IPS-18c (cell line): ENCODE data around the gene RNF126.
"Not testable (repeated sequence)": the region's sequence is repeated elsewhere in the genome, so short reads cannot be mapped to it uniquely, and the experiment has no call there.

Source experiments
- H3K4me3 ChIP-seq: 2 replicates; pipeline ENCODE4 v1.7.0; 2013; ENCODE audit warnings: low read depth, mild to moderate bottlenecking, low read length, moderate library complexity; ENCODE audit not compliant: insufficient read depth
- H3K9me3 ChIP-seq: one replicate; pipeline ENCODE4 v1.6.1; 2013; ENCODE audit warnings: mild to moderate bottlenecking, low read length, moderate library complexity; ENCODE audit not compliant: control insufficient read depth, insufficient read depth

Gene RNF126

GRCh38 chr19:674282-675151, 11.5 kb upstream of the RNF126 start:
- H3K9me3 ChIP-seq, result no peaks in the 10 kb centered on the region
- no peak overlapping the region for H3K4me3 ChIP-seq

- Histone ChIP-seq H3K9me3 (no peaks in the 10 kb centered on the region), H3K4me3 (no peak overlapping the region)
These were observed 7.6 kb upstream of the RNF126 start for GRCh38 chr19:670609-671075.

GRCh38 chr19:668675-669434, 5.8 kb upstream of the RNF126 start:
- H3K9me3 ChIP-seq, H3K4me3 ChIP-seq: not testable (repeated sequence)

GRCh38 chr19:666985-667573, 4.1 kb upstream of the RNF126 start:
- H3K4me3 ChIP-seq, H3K9me3 ChIP-seq: not testable (repeated sequence)

- Histone ChIP-seq H3K9me3 (no peaks in the 10 kb centered on the region), H3K4me3 (no peak overlapping the region)
These were observed 2.0 kb upstream of the RNF126 start for GRCh38 chr19:664913-665443.

- no peaks in the 10 kb centered on the region for H3K9me3 ChIP-seq
- H3K4me3 ChIP-seq, result peak overlapping the region; percentile 46
These were observed 686 bp upstream of the RNF126 start for GRCh38 chr19:663682-664117.

GRCh38 chr19:662207-662961, 630 bp downstream of the RNF126 start:
- Histone ChIP-seq H3K9me3 (no peaks in the 10 kb centered on the region), H3K4me3 (peak overlapping the region; percentile 84)

- peak overlapping the region; percentile 84 for H3K4me3 ChIP-seq
- no peaks in the 10 kb centered on the region for H3K9me3 ChIP-seq
These were observed 1.4 kb downstream of the RNF126 start for GRCh38 chr19:661427-662196.

- H3K4me3 ChIP-seq, result peak overlapping the region; percentile 84
- H3K9me3 ChIP-seq, result no peaks in the 10 kb centered on the region
These were observed 2.1 kb downstream of the RNF126 start for GRCh38 chr19:660793-661426.

GRCh38 chr19:658916-659839, 3.8 kb downstream of the RNF126 start:
- Histone ChIP-seq H3K4me3 (no peak overlapping the region), H3K9me3 (no peaks in the 10 kb centered on the region)

GRCh38 chr19:658059-658839, 4.8 kb downstream of the RNF126 start:
- H3K4me3 ChIP-seq, result no peak overlapping the region
- no peaks in the 10 kb centered on the region for H3K9me3 ChIP-seq

- Histone ChIP-seq H3K4me3 (no peak overlapping the region), H3K9me3 (no peaks in the 10 kb centered on the region)
These were observed 5.4 kb downstream of the RNF126 start for GRCh38 chr19:657611-658010.

- Histone ChIP-seq H3K9me3 (no peaks in the 10 kb centered on the region), H3K4me3 (no peak overlapping the region)
These were observed 6.1 kb downstream of the RNF126 start for GRCh38 chr19:656751-657559.

GRCh38 chr19:655691-656090, 7.3 kb downstream of the RNF126 start:
- Histone ChIP-seq H3K4me3 (no peak overlapping the region), H3K9me3 (no peaks in the 10 kb centered on the region)
